GM12872 (cell line): Measurements from ENCODE around the gene DNAH6.

Experiments
- TF ChIP-seq, protein P1 (sequence below): IDR thresholded peaks from 3 replicates; pipeline ENCODE4 v1.5.1; 2011; ENCODE audit warnings: low read depth, mild to moderate bottlenecking, low read length, moderate library complexity; ENCODE audit not compliant: insufficient read depth

Gene DNAH6

DNA sequence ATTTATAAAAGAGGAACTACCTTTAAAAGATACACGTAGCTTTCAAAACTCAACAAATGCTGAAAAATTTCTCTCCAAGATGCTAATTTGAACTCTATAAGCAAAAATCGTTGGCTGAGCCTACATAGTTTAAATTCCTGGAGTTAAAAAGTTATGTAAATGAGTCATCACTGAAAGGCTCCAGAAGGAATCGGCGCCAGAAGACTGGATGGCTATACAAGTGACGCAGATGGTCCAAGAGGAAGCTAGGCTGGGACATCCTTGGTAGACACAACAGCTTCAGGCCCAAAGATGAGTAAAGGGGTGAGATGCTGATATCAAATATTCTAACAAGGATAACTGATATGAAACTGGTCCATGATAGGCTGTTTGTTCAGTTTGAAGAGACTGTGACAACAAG lies 22.8 kb upstream of the DNAH6 start:
- TF ChIP-seq, protein P1, sequence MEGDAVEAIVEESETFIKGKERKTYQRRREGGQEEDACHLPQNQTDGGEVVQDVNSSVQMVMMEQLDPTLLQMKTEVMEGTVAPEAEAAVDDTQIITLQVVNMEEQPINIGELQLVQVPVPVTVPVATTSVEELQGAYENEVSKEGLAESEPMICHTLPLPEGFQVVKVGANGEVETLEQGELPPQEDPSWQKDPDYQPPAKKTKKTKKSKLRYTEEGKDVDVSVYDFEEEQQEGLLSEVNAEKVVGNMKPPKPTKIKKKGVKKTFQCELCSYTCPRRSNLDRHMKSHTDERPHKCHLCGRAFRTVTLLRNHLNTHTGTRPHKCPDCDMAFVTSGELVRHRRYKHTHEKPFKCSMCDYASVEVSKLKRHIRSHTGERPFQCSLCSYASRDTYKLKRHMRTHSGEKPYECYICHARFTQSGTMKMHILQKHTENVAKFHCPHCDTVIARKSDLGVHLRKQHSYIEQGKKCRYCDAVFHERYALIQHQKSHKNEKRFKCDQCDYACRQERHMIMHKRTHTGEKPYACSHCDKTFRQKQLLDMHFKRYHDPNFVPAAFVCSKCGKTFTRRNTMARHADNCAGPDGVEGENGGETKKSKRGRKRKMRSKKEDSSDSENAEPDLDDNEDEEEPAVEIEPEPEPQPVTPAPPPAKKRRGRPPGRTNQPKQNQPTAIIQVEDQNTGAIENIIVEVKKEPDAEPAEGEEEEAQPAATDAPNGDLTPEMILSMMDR, result no peak

DNA sequence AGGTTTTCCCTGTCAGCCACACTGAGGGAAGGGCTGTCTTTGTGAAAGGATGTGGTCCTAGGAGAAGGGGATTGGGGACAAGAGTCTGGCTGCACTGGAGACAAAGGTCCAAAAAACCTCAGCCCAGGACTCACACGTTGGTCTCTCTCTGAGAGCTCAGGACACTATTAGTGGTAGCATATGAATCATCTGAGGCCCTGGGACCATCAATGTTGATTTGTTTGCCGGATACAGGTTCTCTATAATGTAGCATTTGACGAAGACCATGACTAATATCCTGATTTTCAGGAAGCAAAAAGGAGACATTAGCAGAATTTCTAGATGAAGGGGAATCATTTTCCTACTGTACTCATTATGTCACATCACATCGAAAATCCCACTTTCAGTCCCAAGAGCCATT lies 22.2 kb upstream of the DNAH6 start:
- TF ChIP-seq, protein P1, result no peak

DNA sequence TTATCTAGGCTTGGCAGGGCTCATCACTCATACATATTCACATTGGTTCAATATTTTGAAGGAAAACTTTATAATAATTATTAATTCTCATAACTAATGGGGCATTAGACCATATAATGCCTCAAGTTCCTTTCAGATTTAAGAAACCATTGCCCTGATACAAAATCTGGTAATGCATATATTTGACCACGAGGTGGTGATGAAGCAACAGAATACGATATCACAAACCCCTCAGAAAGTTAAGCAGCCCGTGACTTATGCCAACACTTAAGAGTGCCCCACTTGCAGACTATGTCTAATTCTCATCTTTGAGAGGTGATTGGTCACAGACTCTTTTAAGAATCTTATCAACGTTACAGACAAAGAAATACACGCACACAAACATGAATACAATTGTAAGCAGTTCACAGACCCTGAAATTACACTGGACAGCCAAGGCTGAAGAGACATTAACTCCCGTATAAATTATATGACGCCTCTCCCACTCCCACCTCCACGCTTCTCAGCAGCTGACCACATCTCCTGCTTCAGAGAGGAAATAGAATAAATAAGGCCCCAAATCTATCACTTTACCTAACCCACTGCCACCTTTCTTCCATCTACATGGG lies 20.7 kb upstream of the DNAH6 start:
- TF ChIP-seq, protein P1, result peak; percentile 50

DNA sequence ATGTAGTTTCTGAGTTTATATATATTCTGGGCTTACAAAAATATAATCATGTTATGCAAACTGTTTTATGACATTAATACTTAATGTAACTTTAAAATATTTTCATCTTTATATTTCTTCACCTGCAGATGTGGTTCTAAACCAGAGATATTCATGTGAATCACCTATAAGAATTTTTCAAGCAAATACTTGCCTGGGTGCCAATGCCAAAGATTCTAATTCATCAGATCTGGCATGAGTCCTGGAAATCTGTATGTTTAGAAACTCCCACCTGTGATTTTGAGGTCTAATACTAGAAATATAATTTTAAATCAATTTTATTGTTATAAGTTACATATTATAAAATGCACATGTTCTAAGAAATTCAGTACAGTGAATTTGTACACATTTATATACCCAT lies 19.9 kb upstream of the DNAH6 start:
- TF ChIP-seq, protein P1, result no peak

DNA sequence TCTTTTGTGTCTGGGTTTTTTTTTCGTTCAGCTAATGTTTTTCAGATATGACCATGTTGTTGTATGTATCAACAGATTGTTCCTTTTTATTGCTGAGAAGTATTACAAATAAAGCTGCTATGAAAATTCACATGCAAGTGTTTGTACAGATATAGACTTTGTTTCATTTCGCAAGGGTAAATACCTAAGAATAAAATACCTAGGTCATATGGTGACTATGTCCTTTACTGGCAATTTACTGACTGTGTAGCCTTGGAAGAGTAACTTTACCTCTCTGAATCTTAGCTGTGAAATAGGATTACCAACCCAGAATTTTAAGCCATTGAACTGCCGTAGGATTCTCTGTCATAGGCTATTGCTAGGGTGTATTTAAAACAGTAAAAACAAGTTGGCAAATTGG lies 19.0 kb upstream of the DNAH6 start:
- TF ChIP-seq, protein P1, result no peak

DNA sequence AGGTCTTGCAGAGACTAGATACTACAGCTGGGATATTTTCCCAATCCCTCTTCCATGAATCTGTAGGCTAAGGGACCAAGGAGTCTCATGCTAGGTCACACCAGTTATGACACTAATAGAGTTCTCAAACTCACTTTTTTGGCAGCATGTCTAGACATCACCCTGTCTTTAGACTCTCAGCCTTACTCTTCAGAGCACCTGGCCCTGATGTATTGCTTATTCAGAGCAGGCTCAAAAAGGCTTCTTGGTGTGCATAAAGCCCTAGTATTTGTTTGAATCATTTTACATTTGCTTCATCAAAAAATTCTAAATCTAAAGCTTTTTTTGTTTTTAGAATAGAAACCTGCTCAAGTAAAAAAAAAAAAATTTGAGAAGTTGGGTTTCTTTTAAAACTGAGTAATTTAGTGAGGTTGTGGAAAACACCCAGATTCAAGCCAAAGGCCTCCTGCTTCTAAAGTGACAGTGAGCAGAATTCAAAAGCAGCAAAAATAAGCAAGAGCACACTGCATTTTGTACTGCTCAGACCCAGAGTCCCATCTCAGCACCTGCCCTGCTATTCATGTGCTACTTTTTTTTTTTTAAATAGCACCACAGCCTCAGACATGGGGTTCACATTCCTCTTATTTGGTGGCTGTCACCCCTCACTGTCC lies 18.0 kb upstream of the DNAH6 start:
- TF ChIP-seq, protein P1, result no peak

DNA sequence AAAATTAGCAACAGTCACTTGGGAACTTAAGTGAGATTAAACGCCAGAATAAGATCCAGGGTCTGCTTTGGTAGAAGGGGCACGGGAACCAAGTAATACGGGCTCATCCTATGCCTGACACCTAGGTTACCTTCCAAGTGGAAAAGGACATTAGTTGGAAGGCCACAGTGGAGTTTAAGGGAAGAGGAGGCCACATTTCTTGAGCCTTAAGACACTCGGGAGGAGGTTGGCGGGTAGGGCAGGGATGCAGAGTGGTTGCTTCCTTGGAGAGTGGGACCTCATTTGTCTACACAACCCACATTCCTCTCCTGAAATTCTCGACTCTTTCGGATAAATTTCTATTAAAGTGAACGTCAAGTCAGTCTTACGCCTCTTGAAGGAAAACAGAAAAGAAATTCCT lies 510 bp upstream of the DNAH6 start:
- TF ChIP-seq, protein P1, result no peak
